K562 (cell line): ENCODE data around the gene MATCAP1. TPM values are rescaled to one million over a fixed set of nuclear protein-coding genes. Genes with fewer than 3 reads are reported as not detected.
A peak's percentile ranks its signal among the peaks of the same experiment; 100 is the strongest.

Experiments used
- BHLHE40 ChIP-seq: IDR thresholded peaks from 2 replicates; pipeline ENCODE4 v1.6.1; 2011; ENCODE audit warnings: low read length, improper control_type of control experiment
- FIP1L1 ChIP-seq: fragments of 200-400 bp; formaldehyde crosslinking; IDR thresholded peaks from 2 replicates; pipeline ENCODE4 v1.6.1; 2018; ENCODE audit warnings: mild to moderate bottlenecking, low read depth, low read length; ENCODE audit not compliant: poor library complexity, severe bottlenecking
- MIER1 ChIP-seq: fragments of 450-650 bp; IDR thresholded peaks from 2 replicates; pipeline ENCODE4 v1.6.1; 2016; ENCODE audit warnings: antibody characterized with exemption, mild to moderate bottlenecking, low read depth
- NFIC ChIP-seq: fragments of 450-650 bp; IDR thresholded peaks from 2 replicates; pipeline ENCODE4 v1.6.1; 2017; ENCODE audit warnings: mild to moderate bottlenecking, inconsistent platforms
- NKRF ChIP-seq: fragments of 450-650 bp; IDR thresholded peaks from 2 replicates; pipeline ENCODE4 v1.6.1; 2016; ENCODE audit warnings: borderline replicate concordance
- SAP30 ChIP-seq: fragments of 200-600 bp; sonication (generic); IDR thresholded peaks from 2 replicates; pipeline ENCODE4 v1.6.1; 2012; ENCODE audit warnings: borderline replicate concordance, low read depth, mild to moderate bottlenecking, moderate library complexity, low read length, control low read depth, inconsistent platforms; ENCODE audit not compliant: insufficient read depth, poor library complexity, severe bottlenecking
- SMAD2 ChIP-seq: fragments of 150-350 bp; IDR thresholded peaks from 2 replicates; pipeline ENCODE4 v1.6.1; 2014; ENCODE audit warnings: low read depth, mild to moderate bottlenecking, low read length
- SRF ChIP-seq, 2 experiments: fragments of 250-450, 450-650 bp in 1 of 2; sonication (Bioruptor Pico) in 1 of 2; sonication (generic) in 1 of 2; formaldehyde crosslinking; IDR thresholded peaks; 2 replicates each; pipeline versions ENCODE4 v1.5.0 to v1.5.1; 2020 to 2022; ENCODE audit warnings: mild to moderate bottlenecking in 1 of 2, missing genetic modification reagents in 1 of 2
- STAT6 ChIP-seq: sonication (generic); formaldehyde crosslinking; IDR thresholded peaks from 2 replicates; pipeline ENCODE4 v1.8.1; 2023; ENCODE audit warnings: mild to moderate bottlenecking, missing genetic modification reagents
- ZC3H11A ChIP-seq: IDR thresholded peaks from 2 replicates; pipeline ENCODE4 v1.6.1; 2012; ENCODE audit warnings: low read depth, low read length, improper control_type of control experiment
- ZNF12 ChIP-seq: sonication (generic); formaldehyde crosslinking; IDR thresholded peaks from 2 replicates; pipeline ENCODE4 v1.4.0; 2020; ENCODE audit warnings: mild to moderate bottlenecking, missing genetic modification reagents
- ZNF253 ChIP-seq: fragments of 250-450 bp; sonication (Bioruptor Pico); conservative IDR thresholded peaks from 2 replicates; pipeline ENCODE4 v1.6.1; 2021; ENCODE audit warnings: mild to moderate bottlenecking
- polyA plus RNA-seq, 8 experiments: library from polyadenylated mRNA; depleted of rRNA in 4 of 8; stranded (reverse) in 5 of 8; unstranded in 3 of 8; fragments of >200 nt; fragmentation: Nextera tagmentation in 2 of 8; fragmentation: Illumina TruSeq in 1 of 8; extraction: Ambion mirVana in 2 of 8; extraction: Trizol in 1 of 8; gene quantifications; 2 replicates each; pipeline versions ENCODE4 v1.2.1 to v1.2.3, GENCODE V29; 2011 to 2014; ENCODE audit warnings: inconsistent platforms in 1 of 8, missing spikeins in 1 of 8
- total RNA-seq, 7 experiments: library from RNA; depleted of rRNA in 6 of 7; stranded (reverse); fragments of >200 nt in 6 of 7; fragmentation: Illumina TruSeq in 2 of 7; extraction: Trizol in 2 of 7; gene quantifications; 2 replicates each; pipeline versions ENCODE4 v1.2.1 to v1.2.3, GENCODE V29; 2011 to 2021; ENCODE audit warnings: low replicate concordance in 1 of 7
- TF ChIP-seq, protein P1 (sequence below): fragments of 450-650 bp; IDR thresholded peaks from 2 replicates; pipeline ENCODE4 v1.6.1; 2016; ENCODE audit warnings: mild to moderate bottlenecking
- TF ChIP-seq, protein P2 (sequence below): sonication (generic); formaldehyde crosslinking; IDR thresholded peaks from 2 replicates; pipeline ENCODE4 v1.8.1; 2022; ENCODE audit warnings: missing genetic modification reagents
- TF ChIP-seq, protein P3 (sequence below): fragments of 250-450 bp; sonication (Bioruptor Pico); IDR thresholded peaks from 2 replicates; pipeline ENCODE4 v1.6.1; 2021; ENCODE audit warnings: mild to moderate bottlenecking
- TF ChIP-seq, protein P4 (sequence below): sonication (generic); IDR thresholded peaks from 2 replicates; pipeline ENCODE4 v1.6.1; 2016

MATCAP1 gene
- total and polyA plus RNA-seq, 9 of the 15 experiments (the other 6 are each of a cell fraction or from before 2014, with no cell fraction given): 3.4 to 20.5 (median 10.3) TPM

GRCh38 chr16:67226804-67227566 is 43.2 kb upstream of the MATCAP1 start, which contains the start of gene TMEM208 (continued):
- peak; percentile 87 for TF ChIP-seq SAP30
- TF ChIP-seq, protein P1, sequence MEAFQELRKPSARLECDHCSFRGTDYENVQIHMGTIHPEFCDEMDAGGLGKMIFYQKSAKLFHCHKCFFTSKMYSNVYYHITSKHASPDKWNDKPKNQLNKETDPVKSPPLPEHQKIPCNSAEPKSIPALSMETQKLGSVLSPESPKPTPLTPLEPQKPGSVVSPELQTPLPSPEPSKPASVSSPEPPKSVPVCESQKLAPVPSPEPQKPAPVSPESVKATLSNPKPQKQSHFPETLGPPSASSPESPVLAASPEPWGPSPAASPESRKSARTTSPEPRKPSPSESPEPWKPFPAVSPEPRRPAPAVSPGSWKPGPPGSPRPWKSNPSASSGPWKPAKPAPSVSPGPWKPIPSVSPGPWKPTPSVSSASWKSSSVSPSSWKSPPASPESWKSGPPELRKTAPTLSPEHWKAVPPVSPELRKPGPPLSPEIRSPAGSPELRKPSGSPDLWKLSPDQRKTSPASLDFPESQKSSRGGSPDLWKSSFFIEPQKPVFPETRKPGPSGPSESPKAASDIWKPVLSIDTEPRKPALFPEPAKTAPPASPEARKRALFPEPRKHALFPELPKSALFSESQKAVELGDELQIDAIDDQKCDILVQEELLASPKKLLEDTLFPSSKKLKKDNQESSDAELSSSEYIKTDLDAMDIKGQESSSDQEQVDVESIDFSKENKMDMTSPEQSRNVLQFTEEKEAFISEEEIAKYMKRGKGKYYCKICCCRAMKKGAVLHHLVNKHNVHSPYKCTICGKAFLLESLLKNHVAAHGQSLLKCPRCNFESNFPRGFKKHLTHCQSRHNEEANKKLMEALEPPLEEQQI: no peak
- TF ChIP-seq ZNF253 (CRISPR knock-in tag): no peak
- TF ChIP-seq, protein P2, sequence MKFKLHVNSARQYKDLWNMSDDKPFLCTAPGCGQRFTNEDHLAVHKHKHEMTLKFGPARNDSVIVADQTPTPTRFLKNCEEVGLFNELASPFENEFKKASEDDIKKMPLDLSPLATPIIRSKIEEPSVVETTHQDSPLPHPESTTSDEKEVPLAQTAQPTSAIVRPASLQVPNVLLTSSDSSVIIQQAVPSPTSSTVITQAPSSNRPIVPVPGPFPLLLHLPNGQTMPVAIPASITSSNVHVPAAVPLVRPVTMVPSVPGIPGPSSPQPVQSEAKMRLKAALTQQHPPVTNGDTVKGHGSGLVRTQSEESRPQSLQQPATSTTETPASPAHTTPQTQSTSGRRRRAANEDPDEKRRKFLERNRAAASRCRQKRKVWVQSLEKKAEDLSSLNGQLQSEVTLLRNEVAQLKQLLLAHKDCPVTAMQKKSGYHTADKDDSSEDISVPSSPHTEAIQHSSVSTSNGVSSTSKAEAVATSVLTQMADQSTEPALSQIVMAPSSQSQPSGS: no peak
- TF ChIP-seq, protein P3, sequence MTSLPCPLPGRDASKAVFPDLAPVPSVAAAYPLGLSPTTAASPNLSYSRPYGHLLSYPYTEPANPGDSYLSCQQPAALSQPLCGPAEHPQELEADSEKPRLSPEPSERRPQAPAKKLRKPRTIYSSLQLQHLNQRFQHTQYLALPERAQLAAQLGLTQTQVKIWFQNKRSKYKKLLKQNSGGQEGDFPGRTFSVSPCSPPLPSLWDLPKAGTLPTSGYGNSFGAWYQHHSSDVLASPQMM: no peak
- peak; percentile 99 for TF ChIP-seq NKRF
- no peak for TF ChIP-seq NFIC
- peak; percentile 47 for TF ChIP-seq BHLHE40
- TF ChIP-seq SMAD2: no peak
- TF ChIP-seq STAT6: no peak
- TF ChIP-seq ZC3H11A: no peak; the same call in 1 of the 2 replicates
- TF ChIP-seq ZNF12: no peak
- TF ChIP-seq, protein P4, sequence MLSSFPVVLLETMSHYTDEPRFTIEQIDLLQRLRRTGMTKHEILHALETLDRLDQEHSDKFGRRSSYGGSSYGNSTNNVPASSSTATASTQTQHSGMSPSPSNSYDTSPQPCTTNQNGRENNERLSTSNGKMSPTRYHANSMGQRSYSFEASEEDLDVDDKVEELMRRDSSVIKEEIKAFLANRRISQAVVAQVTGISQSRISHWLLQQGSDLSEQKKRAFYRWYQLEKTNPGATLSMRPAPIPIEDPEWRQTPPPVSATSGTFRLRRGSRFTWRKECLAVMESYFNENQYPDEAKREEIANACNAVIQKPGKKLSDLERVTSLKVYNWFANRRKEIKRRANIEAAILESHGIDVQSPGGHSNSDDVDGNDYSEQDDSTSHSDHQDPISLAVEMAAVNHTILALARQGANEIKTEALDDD: no peak
- no peak for TF ChIP-seq MIER1
- TF ChIP-seq SRF (CRISPR knock-in tag; IDR thresholded peaks at IDR 0.05): peak in 1 of 2 experiments; percentile 36; a peak in 2 of 4 replicates
- TF ChIP-seq FIP1L1: no peak
